IMR-90 (cell line): ENCODE results near the gene NLGN4X. TPM values are rescaled to one million over a fixed set of nuclear protein-coding genes. Genes with fewer than 3 reads are reported as not detected.

ENCODE experiments used
- ATAC-seq: fragments of 200-7000 bp; cut with Tn5 transposase; 2 replicates; pipeline ENCODE4 v1.9.1; 2020; ENCODE audit warnings: low read depth, mild to moderate bottlenecking, moderate library complexity
- BruUV-seq: library from RNA; stranded (reverse); fragments of 400-500 nt; replicated peaks from 2 replicates; lab custom pipeline; 2021; lab: Mats Ljungman, UMichigan
- CTCF ChIA-PET: fragments of 300-600 bp; formaldehyde crosslinking; extraction: SDS; loops from one replicate; lab custom pipeline; 2021; ENCODE audit warnings: antibody characterized with exemption; lab: Yijun Ruan, JAX
- POLR2A ChIA-PET: fragments of 300-600 bp; sonication (Branson Sonifier 250); formaldehyde crosslinking; loops from one replicate; lab custom pipeline; 2022; ENCODE audit warnings: antibody characterized with exemption; ENCODE audit not compliant: unreplicated experiment; lab: Charles Lee
- DNase-seq: peaks from one replicate; pipeline ENCODE4 v3.0.0; 2013
- H2AFZ ChIP-seq: replicated peaks from 2 replicates; pipeline ENCODE3; 2013; ENCODE audit warnings: low read length, mild to moderate bottlenecking; ENCODE audit not compliant: poor library complexity
- H2AK5ac ChIP-seq: 2 replicates; pipeline ENCODE4 v1.6.1; 2013; ENCODE audit warnings: low read depth, low read length, inconsistent platforms
- H2AK9ac ChIP-seq: replicated peaks from 2 replicates; pipeline ENCODE3; 2013; ENCODE audit warnings: mild to moderate bottlenecking, low read depth, low read length, moderate library complexity; ENCODE audit not compliant: poor library complexity
- H2BK120ac ChIP-seq: 2 replicates; pipeline ENCODE4 v1.6.1; 2013; ENCODE audit warnings: low read depth, low read length, inconsistent platforms
- H2BK15ac ChIP-seq: 3 replicates; pipeline ENCODE4 v1.6.1; 2013; ENCODE audit warnings: low read depth, low read length, inconsistent platforms
- H2BK20ac ChIP-seq: 2 replicates; pipeline ENCODE4 v1.6.1; 2013; ENCODE audit warnings: low read depth, mild to moderate bottlenecking, inconsistent platforms, low read length, moderate library complexity
- H2BK5ac ChIP-seq: 2 replicates; pipeline ENCODE4 v1.6.1; 2013; ENCODE audit warnings: mild to moderate bottlenecking, low read depth, low read length, inconsistent platforms; ENCODE audit not compliant: poor library complexity, severe bottlenecking
- H3K14ac ChIP-seq: replicated peaks from 2 replicates; pipeline ENCODE4 v1.6.1; 2013; ENCODE audit warnings: low read depth, low read length, inconsistent platforms
- H3K18ac ChIP-seq: 2 replicates; pipeline ENCODE4 v1.6.1; 2013; ENCODE audit warnings: low read depth, low read length, control low read depth
- H3K23ac ChIP-seq: 2 replicates; pipeline ENCODE4 v1.6.1; 2013; ENCODE audit warnings: low read depth, low read length, inconsistent platforms
- H3K27ac ChIP-seq: 2 replicates; pipeline ENCODE4 v1.5.1; 2013; ENCODE audit warnings: mild to moderate bottlenecking, control low read depth, low read length; ENCODE audit not compliant: insufficient read depth
- H3K27me3 ChIP-seq: 2 replicates; pipeline ENCODE4 v1.6.1; 2013; ENCODE audit warnings: low read length; ENCODE audit not compliant: control insufficient read depth, insufficient read depth
- H3K36me3 ChIP-seq: 2 replicates; pipeline ENCODE4 v1.6.1; 2013; ENCODE audit warnings: low read length, mixed read lengths; ENCODE audit not compliant: control insufficient read depth, insufficient read depth
- H3K4ac ChIP-seq: 2 replicates; pipeline ENCODE4 v1.6.1; 2013; ENCODE audit warnings: low read depth, low read length, inconsistent platforms
- H3K4me1 ChIP-seq: 2 replicates; pipeline ENCODE4 v1.6.1; 2013; ENCODE audit warnings: low read length, mixed read lengths; ENCODE audit not compliant: control insufficient read depth, insufficient read depth
- H3K4me2 ChIP-seq: 2 replicates; pipeline ENCODE4 v1.6.1; 2013; ENCODE audit warnings: low read depth, mild to moderate bottlenecking, control low read depth, low read length, moderate library complexity
- H3K4me3 ChIP-seq: 2 replicates; pipeline ENCODE4 v1.5.1; 2013; ENCODE audit warnings: low read depth, mild to moderate bottlenecking, control low read depth, low read length, moderate library complexity; ENCODE audit not compliant: insufficient read depth
- H3K56ac ChIP-seq: 2 replicates; pipeline ENCODE4 v1.6.1; 2013; ENCODE audit warnings: low read length, inconsistent platforms; ENCODE audit not compliant: insufficient read depth; ENCODE audit errors: extremely low read depth
- H3K79me1 ChIP-seq, 2 experiments: 2 replicates each; pipeline ENCODE4 v1.6.1; 2013; ENCODE audit warnings: low read length in 2 of 2, inconsistent platforms in 1 of 2, low read depth in 1 of 2
- H3K9ac ChIP-seq: 2 replicates; pipeline ENCODE4 v1.6.1; 2013; ENCODE audit warnings: low read depth, low read length, control low read depth
- H3K9me1 ChIP-seq: 2 replicates; pipeline ENCODE4 v1.6.1; 2013; ENCODE audit warnings: low read length, inconsistent platforms; ENCODE audit not compliant: insufficient read depth
- H3K9me3 ChIP-seq: 2 replicates; pipeline ENCODE4 v1.6.1; 2013; ENCODE audit warnings: low read length; ENCODE audit not compliant: control insufficient read depth, insufficient read depth
- H4K20me1 ChIP-seq: 2 replicates; pipeline ENCODE4 v1.6.1; 2013; ENCODE audit warnings: low read length, inconsistent platforms; ENCODE audit not compliant: insufficient read depth
- H4K5ac ChIP-seq: 2 replicates; pipeline ENCODE4 v1.6.1; 2013; ENCODE audit warnings: mild to moderate bottlenecking, low read depth, low read length, control low read depth
- H4K8ac ChIP-seq, 2 experiments: 2 replicates each; pipeline ENCODE4 v1.6.1; 2013; ENCODE audit warnings: low read depth in 2 of 2, low read length in 2 of 2, control low read depth in 1 of 2, inconsistent platforms in 1 of 2
- H4K91ac ChIP-seq: 2 replicates; pipeline ENCODE4 v1.6.1; 2013; ENCODE audit warnings: low read depth, low read length, inconsistent platforms; ENCODE audit not compliant: insufficient read depth
- CHD1 ChIP-seq: IDR thresholded peaks from 2 replicates; pipeline ENCODE4 v1.6.1; 2012; ENCODE audit warnings: low read depth, low read length, improper control_type of control experiment
- FOS ChIP-seq: fragments of 150-350 bp; IDR thresholded peaks from 2 replicates; pipeline ENCODE4 v1.6.1; 2016; ENCODE audit warnings: low read depth, low read length
- MAFK ChIP-seq: IDR thresholded peaks from 2 replicates; pipeline ENCODE4 v1.6.1; 2012; ENCODE audit warnings: low read depth, low read length, improper control_type of control experiment
- MAZ ChIP-seq: IDR thresholded peaks from 2 replicates; pipeline ENCODE4 v1.6.1; 2012; ENCODE audit warnings: low read depth, mild to moderate bottlenecking, low read length, improper control_type of control experiment, moderate library complexity, borderline replicate concordance
- POLR2A ChIP-seq: IDR thresholded peaks from 2 replicates; pipeline ENCODE4 v1.6.1; 2012; ENCODE audit warnings: mild to moderate bottlenecking, low read depth, low read length
- RFX5 ChIP-seq: IDR thresholded peaks from 2 replicates; pipeline ENCODE4 v1.8.0; 2012; ENCODE audit warnings: low read depth, mild to moderate bottlenecking, low read length, moderate library complexity
- WGBS, 2 experiments: methylation state at CpG; one replicate each; pipeline versions ENCODE4 v1.1.5 to v1.1.7; 2013; ENCODE audit warnings: missing lambda C conversion rate in 2 of 2; ENCODE audit not compliant: insufficient read length in 1 of 2; ENCODE audit errors: extremely low coverage in 2 of 2; 5-methylcytosine and 5-hydroxymethylcytosine counted together
- dilution Hi-C: fragments of 300-500 bp; cut with HindIII; formaldehyde crosslinking; loops from one replicate; pipeline ENCODE4 v1.14.3; 2018; ENCODE audit warnings: low sequenced_read_pairs; ENCODE audit not compliant: unreplicated experiment
- in situ Hi-C: fragments of 300-500 bp; cut with MboI; formaldehyde crosslinking; loops from 3 replicates; pipeline ENCODE4 v1.14.3; 2019; ENCODE audit warnings: low sequenced_read_pairs, inconsistent platforms, mixed read lengths
- intact Hi-C: fragments of 100-400 bp; cut with micrococcal nuclease; formaldehyde crosslinking; loops from 2 replicates; pipeline ENCODE4 v1.10.0; 2022
- polyA plus RNA-seq, 3 experiments: library from polyadenylated mRNA; depleted of rRNA; stranded (reverse); fragments of >200 nt; gene quantifications; 2 replicates each; pipeline ENCODE4 v1.2.3, GENCODE V29; 2012; ENCODE audit warnings: low replicate concordance in 1 of 3
- total RNA-seq: library from RNA; depleted of rRNA; stranded (reverse); fragments of >200 nt; gene quantifications from 2 replicates; pipeline ENCODE4 v1.2.3, GENCODE V29; 2012
- TF ChIP-seq, protein P1 (sequence below): conservative IDR thresholded peaks from 2 replicates; pipeline ENCODE4 v1.5.1; 2012; ENCODE audit warnings: mild to moderate bottlenecking, low read depth, low read length, improper control_type of control experiment

Gene NLGN4X
- total and polyA plus RNA-seq, 2 of the 4 experiments (the other 2 are of a cell fraction), result not detected

GRCh38 chrX:6132970-6133369, 95.7 kb downstream of the NLGN4X start:
- Histone ChIP-seq H3K4me3 (no peak overlapping the region), H3K9ac (no peak overlapping the region), H3K14ac (no peak overlapping the region), H2AK9ac (no peak overlapping the region), H4K20me1 (no peaks in the 10 kb centered on the region), H3K4me2 (no peak overlapping the region), H2BK5ac (no peak overlapping the region), H3K18ac (no peak overlapping the region), H4K5ac (no peak overlapping the region), H4K91ac (no peak overlapping the region), H3K9me3 (peaks cover 8% of the 10 kb centered on the region), H2BK120ac (no peak overlapping the region), H3K4ac (no peak overlapping the region), H3K56ac (no peak overlapping the region), H2BK20ac (no peak overlapping the region), H3K4me1 (no peaks in the 10 kb centered on the region), H4K8ac (no peak overlapping the region), H2BK15ac (no peak overlapping the region), H3K27me3 (no peaks in the 10 kb centered on the region), H3K36me3 (no peaks in the 10 kb centered on the region), H3K27ac (no peak overlapping the region), H3K79me1 (no peaks in the 10 kb centered on the region), H3K9me1 (no peaks in the 10 kb centered on the region), H2AFZ (no peak overlapping the region), H3K23ac (no peak overlapping the region), H2AK5ac (no peak overlapping the region)
- BruUV-seq, result no TSS peak
- ChIA-PET CTCF (no interaction called here), POLR2A (no interaction called here)
- dilution Hi-C loops, result no loop called here
- no peak for DNase-seq
- intact Hi-C loops, result no loop called here
- no peak for TF ChIP-seq MAZ
- TF ChIP-seq RFX5, result no peak
- no peak for TF ChIP-seq CHD1
- TF ChIP-seq MAFK, result no peak
- TF ChIP-seq FOS, result no peak
- no peak for TF ChIP-seq POLR2A
- TF ChIP-seq, protein P1, sequence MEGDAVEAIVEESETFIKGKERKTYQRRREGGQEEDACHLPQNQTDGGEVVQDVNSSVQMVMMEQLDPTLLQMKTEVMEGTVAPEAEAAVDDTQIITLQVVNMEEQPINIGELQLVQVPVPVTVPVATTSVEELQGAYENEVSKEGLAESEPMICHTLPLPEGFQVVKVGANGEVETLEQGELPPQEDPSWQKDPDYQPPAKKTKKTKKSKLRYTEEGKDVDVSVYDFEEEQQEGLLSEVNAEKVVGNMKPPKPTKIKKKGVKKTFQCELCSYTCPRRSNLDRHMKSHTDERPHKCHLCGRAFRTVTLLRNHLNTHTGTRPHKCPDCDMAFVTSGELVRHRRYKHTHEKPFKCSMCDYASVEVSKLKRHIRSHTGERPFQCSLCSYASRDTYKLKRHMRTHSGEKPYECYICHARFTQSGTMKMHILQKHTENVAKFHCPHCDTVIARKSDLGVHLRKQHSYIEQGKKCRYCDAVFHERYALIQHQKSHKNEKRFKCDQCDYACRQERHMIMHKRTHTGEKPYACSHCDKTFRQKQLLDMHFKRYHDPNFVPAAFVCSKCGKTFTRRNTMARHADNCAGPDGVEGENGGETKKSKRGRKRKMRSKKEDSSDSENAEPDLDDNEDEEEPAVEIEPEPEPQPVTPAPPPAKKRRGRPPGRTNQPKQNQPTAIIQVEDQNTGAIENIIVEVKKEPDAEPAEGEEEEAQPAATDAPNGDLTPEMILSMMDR, result no peak
- in situ Hi-C loops, result no loop called here
- no CpG with 5 or more reads among the region's 5 CpGs for WGBS, 2 experiments
- ATAC-seq, result no peak
